H1 (cell line): ENCODE measurements around the gene GNAL. TPM values are rescaled to one million over a fixed set of nuclear protein-coding genes. Genes with fewer than 3 reads are reported as not detected.

Experiments
- CTCF ChIA-PET: fragments of 300-600 bp; sonication (Branson Sonifier 250); formaldehyde crosslinking; loops from one replicate; lab custom pipeline; 2021; ENCODE audit not compliant: partially characterized antibody; lab: Charles Lee
- POLR2A ChIA-PET: fragments of 300-600 bp; sonication (Branson Sonifier 250); formaldehyde crosslinking; loops from one replicate; lab custom pipeline; 2021; ENCODE audit warnings: inconsistent platforms; ENCODE audit not compliant: partially characterized antibody; lab: Charles Lee
- DNase-seq, 2 experiments: peaks; one replicate each; pipeline versions ENCODE4 v3.0.0 to v3.0.0-alpha.2; 2010 to 2022; ENCODE audit warnings: low spot score in 2 of 2, low read depth in 1 of 2, mixed read lengths in 1 of 2
- FAIRE-seq: peaks from 2 replicates; lab custom pipeline; 2011; peaks lifted over from hg19 to GRCh38; lab: Jason Lieb, UNC
- H2AFZ ChIP-seq: 2 replicates; pipeline ENCODE4 v1.8.1; 2012; ENCODE audit warnings: low read length, inconsistent platforms
- H2AK5ac ChIP-seq: 2 replicates; pipeline ENCODE4 v1.6.1; 2013; ENCODE audit warnings: low read depth, low read length
- H2BK120ac ChIP-seq: replicated peaks from 2 replicates; pipeline ENCODE3; 2013; ENCODE audit warnings: low read depth, low read length, inconsistent platforms
- H2BK12ac ChIP-seq: 2 replicates; pipeline ENCODE4 v1.6.1; 2013; ENCODE audit warnings: low read depth, low read length
- H2BK15ac ChIP-seq: 2 replicates; pipeline ENCODE4 v1.6.1; 2013; ENCODE audit warnings: low read length
- H2BK20ac ChIP-seq: 2 replicates; pipeline ENCODE4 v1.6.1; 2013; ENCODE audit warnings: low read length
- H2BK5ac ChIP-seq: 2 replicates; pipeline ENCODE4 v1.6.1; 2013; ENCODE audit warnings: low read depth, low read length
- H3K14ac ChIP-seq: 2 replicates; pipeline ENCODE4 v1.6.1; 2013; ENCODE audit warnings: inconsistent platforms; ENCODE audit not compliant: insufficient read length
- H3K18ac ChIP-seq: 2 replicates; pipeline ENCODE4 v1.6.1; 2013; ENCODE audit warnings: low read length; ENCODE audit errors: extremely low read depth
- H3K23ac ChIP-seq: 2 replicates; pipeline ENCODE4 v1.6.1; 2013; ENCODE audit warnings: inconsistent platforms; ENCODE audit not compliant: insufficient read length
- H3K23me2 ChIP-seq: 2 replicates; pipeline ENCODE4 v1.6.1; 2013; ENCODE audit warnings: low read depth, low read length
- H3K27ac ChIP-seq: 2 replicates; pipeline ENCODE4 v1.6.1; 2011; ENCODE audit warnings: low read depth, low read length, inconsistent platforms
- H3K27me3 ChIP-seq, 4 experiments: replicated peaks in 1 of 4; 1 replicate in 1 of 4; 2 replicates in 3 of 4; pipeline versions ENCODE4 v1.6.1 to v1.8.1; 2011 to 2013; ENCODE audit warnings: low read length in 3 of 4, mild to moderate bottlenecking in 3 of 4, inconsistent platforms in 2 of 4, mixed read lengths in 2 of 4, moderate library complexity in 1 of 4; ENCODE audit not compliant: control insufficient read depth in 3 of 4, insufficient read depth in 3 of 4; ENCODE audit errors: extremely low read depth in 1 of 4
- H3K36me3 ChIP-seq, 4 experiments: 2 replicates each; pipeline versions ENCODE4 v1.6.1 to v1.8.1; 2011 to 2013; ENCODE audit warnings: mild to moderate bottlenecking in 4 of 4, low read length in 3 of 4, moderate library complexity in 2 of 4, control low read depth in 1 of 4, inconsistent platforms in 1 of 4; ENCODE audit not compliant: insufficient read depth in 4 of 4, control insufficient read depth in 2 of 4
- H3K4ac ChIP-seq: replicated peaks from 2 replicates; pipeline ENCODE3; 2013; ENCODE audit warnings: low read length, low read depth, mixed read lengths, inconsistent platforms; ENCODE audit not compliant: insufficient read length
- H3K4me1 ChIP-seq, 4 experiments: replicated peaks in 1 of 4; 1 replicate in 1 of 4; 2 replicates in 3 of 4; pipeline versions ENCODE4 v1.6.1 to v1.8.1; 2011 to 2013; ENCODE audit warnings: low read length in 3 of 4, inconsistent platforms in 2 of 4, mixed read lengths in 1 of 4; ENCODE audit not compliant: insufficient read depth in 4 of 4, control insufficient read depth in 3 of 4
- H3K4me2 ChIP-seq, 2 experiments: 2 replicates each; pipeline versions ENCODE4 v1.6.1 to v1.8.1; 2011 to 2013; ENCODE audit warnings: low read depth in 2 of 2, low read length in 2 of 2, control low read depth in 1 of 2, inconsistent platforms in 1 of 2, mild to moderate bottlenecking in 1 of 2; ENCODE audit not compliant: insufficient read depth in 1 of 2
- H3K4me3 ChIP-seq, 4 experiments: fragments of 200-600, 300-600 bp in 1 of 4; sonication (generic), shearing (Covaris generic), sonication (Bioruptor Twin) in 1 of 4; 2 replicates each; pipeline versions ENCODE4 v1.5.1 to v1.8.1; 2011 to 2016; ENCODE audit warnings: low read length in 4 of 4, low read depth in 3 of 4, control low read depth in 2 of 4, inconsistent platforms in 2 of 4, mild to moderate bottlenecking in 2 of 4, mixed read lengths in 1 of 4, moderate library complexity in 1 of 4; ENCODE audit not compliant: insufficient read depth in 2 of 4; ENCODE audit errors: extremely low read depth in 1 of 4
- H3K56ac ChIP-seq: replicated peaks from 2 replicates; pipeline ENCODE3; 2013; ENCODE audit warnings: low read depth, mild to moderate bottlenecking, mixed read lengths, low read length, inconsistent platforms; ENCODE audit not compliant: insufficient read length
- H3K79me1 ChIP-seq: 2 replicates; pipeline ENCODE4 v1.6.1; 2013; ENCODE audit warnings: low read depth, low read length, control low read depth
- H3K79me2 ChIP-seq, 2 experiments: 2 replicates each; pipeline versions ENCODE4 v1.6.1 to v1.8.1; 2012 to 2013; ENCODE audit warnings: low read length in 2 of 2, mild to moderate bottlenecking in 2 of 2, inconsistent platforms in 1 of 2; ENCODE audit not compliant: insufficient read depth in 2 of 2, control insufficient read depth in 1 of 2
- H3K9ac ChIP-seq, 4 experiments: replicated peaks in 1 of 4; 1 replicate in 1 of 4; 2 replicates in 3 of 4; pipeline versions ENCODE4 v1.6.1 to v1.8.1; 2011 to 2013; ENCODE audit warnings: low read depth in 3 of 4, low read length in 3 of 4, control low read depth in 2 of 4, mild to moderate bottlenecking in 2 of 4, moderate library complexity in 2 of 4, inconsistent platforms in 1 of 4; ENCODE audit errors: extremely low read depth in 1 of 4
- H3K9me3 ChIP-seq, 2 experiments: 2 replicates each; pipeline versions ENCODE4 v1.6.1 to v1.8.1; 2012 to 2013; ENCODE audit warnings: mild to moderate bottlenecking in 2 of 2, moderate library complexity in 2 of 2, control low read depth in 1 of 2, inconsistent platforms in 1 of 2, low read depth in 1 of 2, low read length in 1 of 2, mixed read lengths in 1 of 2; ENCODE audit not compliant: insufficient read depth in 2 of 2
- H4K20me1 ChIP-seq, 2 experiments: replicated peaks in 1 of 2; 2 replicates each; pipeline versions ENCODE3 to v1.8.1; 2011 to 2013; ENCODE audit warnings: inconsistent platforms in 2 of 2, low read length in 2 of 2, mild to moderate bottlenecking in 1 of 2; ENCODE audit not compliant: insufficient read depth in 2 of 2, control insufficient read depth in 1 of 2
- H4K5ac ChIP-seq: 2 replicates; pipeline ENCODE4 v1.6.1; 2013; ENCODE audit warnings: low read length, low read depth, mixed read lengths, inconsistent platforms; ENCODE audit not compliant: insufficient read length
- H4K8ac ChIP-seq: 2 replicates; pipeline ENCODE4 v1.8.0; 2013; ENCODE audit warnings: mild to moderate bottlenecking, moderate library complexity, low read length, inconsistent platforms; ENCODE audit not compliant: insufficient read depth; ENCODE audit errors: extremely low read depth
- H4K91ac ChIP-seq: replicated peaks from 2 replicates; pipeline ENCODE3; 2013; ENCODE audit warnings: low read length, mixed read lengths, inconsistent platforms; ENCODE audit not compliant: insufficient read length
- E2F6 ChIP-seq: IDR thresholded peaks from 2 replicates; pipeline ENCODE4 v1.6.1; 2012; ENCODE audit warnings: inconsistent platforms
- MAFK ChIP-seq: IDR thresholded peaks from 2 replicates; pipeline ENCODE4 v1.6.1; 2012; ENCODE audit warnings: low read depth, mild to moderate bottlenecking, improper control_type of control experiment, low read length
- USF2 ChIP-seq: IDR thresholded peaks from 2 replicates; pipeline ENCODE4 v1.6.1; 2011; ENCODE audit warnings: low read length, improper control_type of control experiment
- WGBS, 2 experiments: shearing (Covaris generic) in 1 of 2; methylation state at CpG; one replicate each; pipeline versions ENCODE4 v1.1.6 to v1.1.7; 2013 to 2015; ENCODE audit warnings: low lambda C conversion rate in 2 of 2, mixed read lengths in 2 of 2, inconsistent platforms in 1 of 2, low coverage in 1 of 2, missing lambda C conversion rate in 1 of 2; ENCODE audit not compliant: insufficient replicate concordance in 2 of 2, insufficient coverage in 1 of 2, insufficient read length in 1 of 2; ENCODE audit errors: extremely low coverage in 1 of 2, missing lambda C conversion rate in 1 of 2; 5-methylcytosine and 5-hydroxymethylcytosine counted together
- polyA plus RNA-seq, 7 experiments: library from polyadenylated mRNA; depleted of rRNA in 3 of 7; stranded (reverse) in 5 of 7; unstranded in 2 of 7; fragments of >200 nt in 5 of 7; fragments of 200-250 nt in 2 of 7; gene quantifications; 1 replicate in 5 of 7; 2 replicates in 1 of 7; 4 replicates in 1 of 7; pipeline versions ENCODE4 v1.2.1 to v1.2.3, GENCODE V29; 2011 to 2013; ENCODE audit warnings: missing spikeins in 2 of 7, mixed read lengths in 2 of 7
- total RNA-seq: library from RNA; stranded (reverse); fragmentation: NEBNext Ultra II Directional; extraction: Animal tissue kit (Norgen Biotek cat#: 25700); gene quantifications from 2 replicates; pipeline ENCODE4 v1.2.1, GENCODE V29; 2021

Gene GNAL
- total and polyA plus RNA-seq, 2 of the 8 experiments (the other 6 are each of a cell fraction or from before 2014, with no cell fraction given) = 13.2 to 18.3 TPM

DNA sequence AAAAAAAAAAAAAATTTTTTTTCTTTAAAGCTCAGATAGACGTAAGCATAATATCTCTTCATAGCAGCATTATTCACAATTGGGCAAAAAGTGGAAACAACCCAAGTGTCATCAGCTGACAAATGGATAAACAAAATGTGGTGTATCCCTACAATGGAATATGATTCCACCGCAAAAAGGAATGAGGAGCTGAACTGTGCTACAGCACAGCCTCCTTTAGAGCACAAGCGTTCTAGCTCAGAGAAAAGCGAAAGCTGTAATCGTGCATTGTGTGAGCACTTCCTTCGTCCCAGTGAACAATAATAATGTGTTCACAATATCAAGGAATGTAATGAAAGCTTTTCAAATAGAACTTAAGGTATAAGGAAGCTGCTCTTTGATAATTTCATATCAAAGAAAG lies 150.5 kb downstream of the GNAL start:
- Histone ChIP-seq H3K9ac (no peak overlapping the region), H3K79me1 (no peaks in the 10 kb centered on the region; the same call in 1 of the 2 replicates), H3K18ac (no peak overlapping the region), H3K4me1 (no peaks in the 10 kb centered on the region), H2BK20ac (no peak overlapping the region), H3K9me3 (no peaks in the 10 kb centered on the region), H3K79me2 (no peaks in the 10 kb centered on the region), H4K91ac (no peak overlapping the region), H2BK5ac (no peak overlapping the region), H3K23me2 (no peaks in the 10 kb centered on the region), H4K20me1 (no peaks in the 10 kb centered on the region), H3K4me2 (no peak overlapping the region), H4K5ac (no peak overlapping the region), H3K23ac (no peak overlapping the region), H2AK5ac (no peak overlapping the region; the same call in 1 of the 2 replicates), H2BK120ac (no peak overlapping the region), H3K4ac (no peak overlapping the region), H2BK12ac (no peak overlapping the region), H4K8ac (no peak overlapping the region), H2AFZ (no peak overlapping the region), H3K27me3 (no peaks in the 10 kb centered on the region), H2BK15ac (no peak overlapping the region), H3K36me3 (no peaks in the 10 kb centered on the region), H3K14ac (no peak overlapping the region), H3K4me3 (no peak overlapping the region), H3K27ac (no peak overlapping the region), H3K56ac (no peak overlapping the region)
- 90% methylated on average over 6 of the region's 6 CpGs; no CpG with 5 or more reads in 1 of the 2 experiments for WGBS, 2 experiments
- ChIA-PET POLR2A (interaction anchor here (1.5 kb wide), 1 partner anchor 10 kb away, joined by 6 read pairs; no protein-coding TSS in a partner anchor), CTCF (interaction anchor here (0.7 to 1.6 kb wide), 3 partner anchors 12 to 109 kb away, joined by 5 to 6 read pairs (median 6); no protein-coding TSS in a partner anchor)
- DNase-seq (no peak), FAIRE-seq (no peak)
- TF ChIP-seq USF2 (no peak), MAFK (no peak), E2F6 (no peak)
